ENCODE data around the gene ELOB. TPM values are rescaled to one million over a fixed set of nuclear protein-coding genes. Genes with fewer than 3 reads are reported as not detected.

Gene ELOB
- total and polyA plus RNA-seq, 2 of the 8 experiments (the other 6 are each of a cell fraction or from before 2014, with no cell fraction given): 237 to 1,357 TPM

GRCh38 chr16:2740476-2740875, 36.6 kb downstream of the ELOB start (continued):
- TF ChIP-seq RFX5 (IDR thresholded peaks at IDR 0.05; ENCODE audit: borderline replicate concordance, low read depth, low read length) (no peak), CBX5 (IDR thresholded peaks at IDR 0.05; ENCODE audit: low read depth, low read length) (no peak), CBX8 (IDR thresholded peaks at IDR 0.05; ENCODE audit: borderline replicate concordance, low read depth, low read length) (no peak), TEAD4 (IDR thresholded peaks at IDR 0.05; ENCODE audit: low read depth, low read length) (no peak), SP2 (IDR thresholded peaks at IDR 0.05; ENCODE audit: low read length) (no peak), CREB1 (IDR thresholded peaks at IDR 0.05) (no peak), SIX5 (IDR thresholded peaks at IDR 0.05; ENCODE audit: low read depth, low read length) (no peak)
